Central memory CD8-positive, alpha-beta T cell (primary cell): ENCODE data around the gene GPR155.
"Not testable (repeated sequence)": the region's sequence is repeated elsewhere in the genome, so short reads cannot be mapped to it uniquely, and the experiment has no call there.

Experiments used
- ATAC-seq: fragments of 150-1000 bp; cut with Tn5 transposase; replicated peaks from 2 replicates; pipeline ENCODE4 v1.10.0; 2022; ENCODE audit warnings: mild to moderate bottlenecking, moderate FRiP score, moderate number of reproducible peaks; ENCODE audit not compliant: poor library complexity, severe bottlenecking; ENCODE audit errors: extremely low read depth
- DNase-seq, 2 donors: peaks; one replicate each; pipeline ENCODE4 v3.0.0; 2021; ENCODE audit warnings: low spot score in 2 of 2
- H3K27ac Mint-ChIP-seq: one replicate; pipeline ENCODE4 v1.8.0; 2022; ENCODE audit warnings: low read depth, mild to moderate bottlenecking, moderate library complexity, mixed read lengths
- H3K27me3 Mint-ChIP-seq: one replicate; pipeline ENCODE4 v1.8.0; 2022; ENCODE audit warnings: mixed read lengths
- H3K36me3 Mint-ChIP-seq: one replicate; pipeline ENCODE4 v1.8.0; 2022; ENCODE audit warnings: mild to moderate bottlenecking, moderate library complexity, mixed read lengths; ENCODE audit not compliant: insufficient read depth
- H3K4me1 Mint-ChIP-seq: one replicate; pipeline ENCODE4 v1.8.0; 2022; ENCODE audit warnings: mixed read lengths
- H3K4me3 Mint-ChIP-seq: one replicate; pipeline ENCODE4 v1.8.0; 2022; ENCODE audit warnings: mild to moderate bottlenecking, moderate library complexity, mixed read lengths
- H3K9me3 Mint-ChIP-seq: one replicate; pipeline ENCODE4 v1.8.0; 2022; ENCODE audit warnings: mixed read lengths

Gene GPR155

GRCh38 chr2:174485788-174486562 is 854 bp downstream of the GPR155 start:
- Mint-ChIP-seq H3K9me3 (no peaks in the 10 kb centered on the region), H3K27me3 (no peaks in the 10 kb centered on the region), H3K4me3 (peak overlapping the region; percentile 92), H3K36me3 (peaks cover 13% of the 10 kb centered on the region), H3K27ac (peak overlapping the region; percentile 90), H3K4me1 (peaks cover 52% of the 10 kb centered on the region)
- peak; percentile 33 for ATAC-seq
- no peak for DNase-seq

- not testable (repeated sequence) for H3K9me3 Mint-ChIP-seq, H3K27me3 Mint-ChIP-seq, ATAC-seq, H3K27ac Mint-ChIP-seq, DNase-seq
- Mint-ChIP-seq H3K4me1 (peaks cover 44% of the 10 kb centered on the region), H3K36me3 (peaks cover 10% of the 10 kb centered on the region), H3K4me3 (peak overlapping the region; percentile 92)
These were observed 1.8 kb downstream of the GPR155 start for GRCh38 chr2:174485045-174485444.

- Mint-ChIP-seq H3K4me1 (peaks cover 39% of the 10 kb centered on the region), H3K4me3 (peak overlapping the region; percentile 92), H3K36me3 (peaks cover 12% of the 10 kb centered on the region), H3K27ac (no peak overlapping the region), H3K27me3 (no peaks in the 10 kb centered on the region), H3K9me3 (no peaks in the 10 kb centered on the region)
- ATAC-seq = no peak
- no peak for DNase-seq
These were observed 2.3 kb downstream of the GPR155 start for GRCh38 chr2:174484573-174484972.

- no peak overlapping the region for H3K27ac Mint-ChIP-seq
- H3K4me1 Mint-ChIP-seq = peaks cover 23% of the 10 kb centered on the region
- ATAC-seq (no peak), DNase-seq (no peak)
- H3K36me3 Mint-ChIP-seq = peaks cover 12% of the 10 kb centered on the region
- H3K4me3 Mint-ChIP-seq = no peak overlapping the region
- H3K27me3 Mint-ChIP-seq = no peaks in the 10 kb centered on the region
- no peaks in the 10 kb centered on the region for H3K9me3 Mint-ChIP-seq
These were observed 4.0 kb downstream of the GPR155 start for GRCh38 chr2:174482854-174483253.

GRCh38 chr2:174477759-174478158 is 9.1 kb downstream of the GPR155 start:
- Mint-ChIP-seq H3K36me3 (peaks cover 6% of the 10 kb centered on the region), H3K9me3 (no peaks in the 10 kb centered on the region), H3K4me3 (no peak overlapping the region), H3K4me1 (peaks cover 4% of the 10 kb centered on the region), H3K27me3 (no peaks in the 10 kb centered on the region), H3K27ac (no peak overlapping the region)
- no peak for ATAC-seq
- no peak for DNase-seq

- ATAC-seq = no peak
- no peak for DNase-seq
- Mint-ChIP-seq H3K36me3 (peaks cover 3% of the 10 kb centered on the region), H3K4me3 (no peak overlapping the region), H3K9me3 (no peaks in the 10 kb centered on the region), H3K27me3 (no peaks in the 10 kb centered on the region), H3K27ac (no peak overlapping the region), H3K4me1 (peaks cover 4% of the 10 kb centered on the region)
These were observed 13.0 kb downstream of the GPR155 start for GRCh38 chr2:174473796-174474195.

- H3K27ac Mint-ChIP-seq = no peak overlapping the region
- H3K4me3 Mint-ChIP-seq = no peak overlapping the region
- no peak for ATAC-seq
These were observed 21.5 kb downstream of the GPR155 start for GRCh38 chr2:174465327-174465726.

GRCh38 chr2:174461221-174461620 is 25.6 kb downstream of the GPR155 start:
- Mint-ChIP-seq H3K4me3 (no peak overlapping the region), H3K9me3 (no peaks in the 10 kb centered on the region), H3K27me3 (no peaks in the 10 kb centered on the region), H3K27ac (no peak overlapping the region), H3K36me3 (peaks cover 18% of the 10 kb centered on the region), H3K4me1 (no peaks in the 10 kb centered on the region)
- ATAC-seq = no peak
- no peak for DNase-seq

More at GRCh38 chr2:174465327-174465726, 21.5 kb downstream of the GPR155 start:
- Mint-ChIP-seq H3K4me1 (no peaks in the 10 kb centered on the region), H3K27me3 (no peaks in the 10 kb centered on the region), H3K36me3 (peaks cover 4% of the 10 kb centered on the region), H3K9me3 (no peaks in the 10 kb centered on the region)
- DNase-seq = no peak

GRCh38 chr2:174454566-174454965 is 32.3 kb downstream of the GPR155 start:
- ATAC-seq (no peak), DNase-seq (no peak)
- Mint-ChIP-seq H3K4me1 (no peaks in the 10 kb centered on the region), H3K27me3 (no peaks in the 10 kb centered on the region), H3K9me3 (no peaks in the 10 kb centered on the region), H3K4me3 (no peak overlapping the region), H3K36me3 (peaks cover 42% of the 10 kb centered on the region), H3K27ac (peak overlapping the region; percentile 20)

GRCh38 chr2:174450021-174450816 is 36.6 kb downstream of the GPR155 start:
- no peak for DNase-seq
- Mint-ChIP-seq H3K4me3 (no peak overlapping the region), H3K36me3 (peaks cover 48% of the 10 kb centered on the region), H3K27me3 (no peaks in the 10 kb centered on the region), H3K9me3 (no peaks in the 10 kb centered on the region), H3K4me1 (no peaks in the 10 kb centered on the region), H3K27ac (no peak overlapping the region)
- no peak for ATAC-seq

GRCh38 chr2:174449033-174449432 is 37.8 kb downstream of the GPR155 start:
- ATAC-seq (no peak), DNase-seq (no peak)
- Mint-ChIP-seq H3K36me3 (peaks cover 54% of the 10 kb centered on the region), H3K27ac (no peak overlapping the region), H3K9me3 (no peaks in the 10 kb centered on the region), H3K27me3 (no peaks in the 10 kb centered on the region), H3K4me1 (no peaks in the 10 kb centered on the region), H3K4me3 (no peak overlapping the region)

GRCh38 chr2:174446531-174446930 is 40.3 kb downstream of the GPR155 start:
- H3K4me1 Mint-ChIP-seq = no peaks in the 10 kb centered on the region
- no peaks in the 10 kb centered on the region for H3K9me3 Mint-ChIP-seq
- H3K27me3 Mint-ChIP-seq = no peaks in the 10 kb centered on the region
- no peak overlapping the region for H3K27ac Mint-ChIP-seq
- H3K36me3 Mint-ChIP-seq = peaks cover 57% of the 10 kb centered on the region
- DNase-seq (no peak), ATAC-seq (no peak)
- no peak overlapping the region for H3K4me3 Mint-ChIP-seq

GRCh38 chr2:174445248-174445647 is 41.6 kb downstream of the GPR155 start:
- Mint-ChIP-seq H3K27ac (no peak overlapping the region), H3K9me3 (no peaks in the 10 kb centered on the region), H3K27me3 (no peaks in the 10 kb centered on the region), H3K4me3 (no peak overlapping the region), H3K36me3 (peaks cover 62% of the 10 kb centered on the region), H3K4me1 (no peaks in the 10 kb centered on the region)
- no peak for ATAC-seq
- DNase-seq = no peak
